Astrocyte (in vitro differentiated cells and primary cell): Measurements from ENCODE around the gene STK35.

Experiments used
- EZH2 ChIP-seq: IDR thresholded peaks from 2 replicates; pipeline ENCODE4 v1.6.1; 2012; ENCODE audit warnings: mild to moderate bottlenecking, low read length, inconsistent platforms; ENCODE audit not compliant: insufficient read depth
- TF ChIP-seq, protein P1 (sequence below): IDR thresholded peaks from 2 replicates; pipeline ENCODE4 v1.5.1; 2011; ENCODE audit warnings: low read depth, mild to moderate bottlenecking, inconsistent platforms, low read length, moderate library complexity; ENCODE audit not compliant: insufficient read depth

DNA sequence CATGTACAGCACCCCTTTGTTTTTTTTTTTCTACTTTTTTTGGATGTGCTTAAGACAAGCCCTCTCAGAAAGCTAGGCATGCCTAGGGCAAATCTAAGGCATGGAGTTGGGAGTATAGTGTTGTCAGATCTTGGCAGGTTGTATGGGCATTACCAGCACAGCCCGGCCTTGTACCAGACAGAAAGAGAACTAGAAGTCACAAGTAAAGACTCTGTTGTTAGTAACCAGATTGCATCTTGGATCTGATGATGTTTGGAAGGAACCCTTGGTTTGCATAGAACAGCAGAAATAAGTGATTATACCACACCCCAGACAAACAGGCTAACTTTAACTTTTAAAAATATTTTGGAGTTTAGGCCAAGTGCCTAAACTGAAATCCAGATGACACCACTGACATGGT is 25.6 kb downstream of the STK35 start:
- TF ChIP-seq, protein P1, sequence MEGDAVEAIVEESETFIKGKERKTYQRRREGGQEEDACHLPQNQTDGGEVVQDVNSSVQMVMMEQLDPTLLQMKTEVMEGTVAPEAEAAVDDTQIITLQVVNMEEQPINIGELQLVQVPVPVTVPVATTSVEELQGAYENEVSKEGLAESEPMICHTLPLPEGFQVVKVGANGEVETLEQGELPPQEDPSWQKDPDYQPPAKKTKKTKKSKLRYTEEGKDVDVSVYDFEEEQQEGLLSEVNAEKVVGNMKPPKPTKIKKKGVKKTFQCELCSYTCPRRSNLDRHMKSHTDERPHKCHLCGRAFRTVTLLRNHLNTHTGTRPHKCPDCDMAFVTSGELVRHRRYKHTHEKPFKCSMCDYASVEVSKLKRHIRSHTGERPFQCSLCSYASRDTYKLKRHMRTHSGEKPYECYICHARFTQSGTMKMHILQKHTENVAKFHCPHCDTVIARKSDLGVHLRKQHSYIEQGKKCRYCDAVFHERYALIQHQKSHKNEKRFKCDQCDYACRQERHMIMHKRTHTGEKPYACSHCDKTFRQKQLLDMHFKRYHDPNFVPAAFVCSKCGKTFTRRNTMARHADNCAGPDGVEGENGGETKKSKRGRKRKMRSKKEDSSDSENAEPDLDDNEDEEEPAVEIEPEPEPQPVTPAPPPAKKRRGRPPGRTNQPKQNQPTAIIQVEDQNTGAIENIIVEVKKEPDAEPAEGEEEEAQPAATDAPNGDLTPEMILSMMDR: no peak
- no peak for TF ChIP-seq EZH2
